Right atrium auricular region (tissue), 2 donors: ENCODE results near the gene KCP. TPM values are rescaled to one million over a fixed set of nuclear protein-coding genes. Genes with fewer than 3 reads are reported as not detected.

Experiments
- DNase-seq: peaks from one replicate; pipeline ENCODE4 v3.0.0-alpha.2; 2019; ENCODE audit warnings: low spot score
- H3K27ac ChIP-seq, 2 donors: fragments of 200-600 bp; sonication (generic); 1 replicate in 1 of 2; 2 replicates in 1 of 2; pipeline ENCODE4 v1.5.1; 2016 to 2019
- H3K27me3 ChIP-seq, 2 donors: fragments of 200-600 bp; sonication (generic); one replicate each; pipeline versions ENCODE4 v1.5.1 to v1.6.0; 2017 to 2019
- H3K36me3 ChIP-seq: fragments of 200-600 bp; sonication (generic); one replicate; pipeline ENCODE4 v1.5.1; 2016
- H3K4me1 ChIP-seq, 2 donors: fragments of 200-600 bp; sonication (generic); one replicate each; pipeline versions ENCODE4 v1.5.1 to v1.6.0; 2017 to 2019
- H3K4me3 ChIP-seq, 2 donors: fragments of 200-600 bp; sonication (generic); 1 replicate in 1 of 2; 2 replicates in 1 of 2; pipeline ENCODE4 v1.5.1; 2017 to 2019; ENCODE audit warnings: mild to moderate bottlenecking in 1 of 2, moderate library complexity in 1 of 2
- H3K9me3 ChIP-seq, 2 donors: fragments of 200-600 bp; sonication (generic); one replicate each; pipeline ENCODE4 v1.5.1; 2019
- CTCF ChIP-seq, 2 donors: fragments of 200-600 bp; sonication (generic); IDR thresholded peaks; one replicate each; pipeline ENCODE4 v1.5.1; 2019; ENCODE audit warnings: antibody characterized with exemption in 2 of 2
- total RNA-seq, 2 donors: library from RNA; depleted of rRNA; stranded (reverse); fragments of >200 nt; gene quantifications; one replicate each; pipeline ENCODE4 v1.1.0, GENCODE V29; 2016

KCP gene
- total RNA-seq, 2 donors from 2014 or later: not detected

- DNase-seq: no peak
- Histone ChIP-seq H3K27me3 (no peaks in the 10 kb centered on the region), H3K27ac (no peak overlapping the region), H3K36me3 (peaks cover 95% of the 10 kb centered on the region), H3K4me1 (peaks cover 0 to 21% of the 10 kb centered on the region in 2 donors), H3K4me3 (no peak overlapping the region), H3K9me3 (no peaks in the 10 kb centered on the region)
- TF ChIP-seq CTCF (IDR thresholded peaks at IDR 0.05): no peak
Observed at GRCh38 chr7:128838981-128839731, 71.4 kb downstream of the KCP start.

GRCh38 chr7:128838109-128838779, 72.3 kb downstream of the KCP start:
- DNase-seq: no peak
- H3K36me3 ChIP-seq: peaks cover 86% of the 10 kb centered on the region
- peak overlapping the region in 1 of 2 donors; percentile 21 for H3K27ac ChIP-seq
- no peak overlapping the region for H3K4me3 ChIP-seq
- H3K4me1 ChIP-seq: peaks cover 0 to 30% of the 10 kb centered on the region in 2 donors
- TF ChIP-seq CTCF (IDR thresholded peaks at IDR 0.05): no peak
- no peaks in the 10 kb centered on the region for H3K9me3 ChIP-seq
- no peaks in the 10 kb centered on the region for H3K27me3 ChIP-seq

- Histone ChIP-seq H3K4me1 (peaks cover 0 to 37% of the 10 kb centered on the region in 2 donors), H3K9me3 (no peaks in the 10 kb centered on the region), H3K27me3 (no peaks in the 10 kb centered on the region), H3K27ac (no peak overlapping the region), H3K36me3 (peaks cover 79% of the 10 kb centered on the region), H3K4me3 (no peak overlapping the region)
- TF ChIP-seq CTCF (IDR thresholded peaks at IDR 0.05): no peak
- no peak for DNase-seq
Observed at GRCh38 chr7:128837521-128837921, 73.0 kb downstream of the KCP start.

GRCh38 chr7:128836729-128837348, 73.7 kb downstream of the KCP start:
- no peak for DNase-seq
- H3K9me3 ChIP-seq: no peaks in the 10 kb centered on the region
- peaks cover 0 to 44% of the 10 kb centered on the region in 2 donors for H3K4me1 ChIP-seq
- no peaks in the 10 kb centered on the region for H3K27me3 ChIP-seq
- TF ChIP-seq CTCF (IDR thresholded peaks at IDR 0.05): no peak
- peak overlapping the region; percentile 58 to 99 for H3K27ac ChIP-seq
- no peak overlapping the region for H3K4me3 ChIP-seq
- peaks cover 72% of the 10 kb centered on the region for H3K36me3 ChIP-seq

- Histone ChIP-seq H3K36me3 (peaks cover 65% of the 10 kb centered on the region), H3K27me3 (no peaks in the 10 kb centered on the region), H3K4me1 (peaks cover 0 to 53% of the 10 kb centered on the region in 2 donors), H3K4me3 (no peak overlapping the region), H3K27ac (peak overlapping the region; percentile 58 to 99), H3K9me3 (no peaks in the 10 kb centered on the region)
- DNase-seq: no peak
- TF ChIP-seq CTCF (IDR thresholded peaks at IDR 0.05): no peak
Observed at GRCh38 chr7:128835790-128836641, 74.5 kb downstream of the KCP start.
